HL-60/S4 treated with retinoic acid at 250 ng/mL for 4 days and 3 days (cell line): Measurements from ENCODE around the gene DPY19L1.
"Not testable (repeated sequence)": the region's sequence is repeated elsewhere in the genome, so short reads cannot be mapped to it uniquely, and the experiment has no call there.

ENCODE experiments used
- in situ Hi-C: fragments of 300-500 bp; cut with MboI; formaldehyde crosslinking; loops from 2 replicates; pipeline ENCODE4 v1.7.0; 2022; ENCODE audit warnings: low sequenced_read_pairs

The DPY19L1 gene

GRCh38 chr7:34928052-34928451 lies 109.2 kb downstream of the DPY19L1 start:
- in situ Hi-C loops, result no loop called here

- in situ Hi-C loops, result not testable (repeated sequence)
These were observed 116.8 kb downstream of the DPY19L1 start for GRCh38 chr7:34920470-34920869.

- in situ Hi-C loops, result not testable (repeated sequence)
These were observed 118.2 kb downstream of the DPY19L1 start for GRCh38 chr7:34919038-34919437.

- in situ Hi-C loops, result not testable (repeated sequence)
These were observed 119.0 kb downstream of the DPY19L1 start for GRCh38 chr7:34918198-34918861.

GRCh38 chr7:34917515-34917914 lies 119.8 kb downstream of the DPY19L1 start:
- in situ Hi-C loops, result not testable (repeated sequence)

- in situ Hi-C loops, result no loop called here
These were observed 121.0 kb downstream of the DPY19L1 start for GRCh38 chr7:34916267-34916666.

GRCh38 chr7:34912236-34912635 lies 125.0 kb downstream of the DPY19L1 start:
- in situ Hi-C loops, result no loop called here

- in situ Hi-C loops, result not testable (repeated sequence)
These were observed 130.9 kb downstream of the DPY19L1 start for GRCh38 chr7:34906266-34906850.

- in situ Hi-C loops, result no loop called here
These were observed 132.3 kb downstream of the DPY19L1 start for GRCh38 chr7:34904987-34905386.

GRCh38 chr7:34903921-34904320 lies 133.4 kb downstream of the DPY19L1 start:
- in situ Hi-C loops, result not testable (repeated sequence)

- in situ Hi-C loops, result no loop called here
These were observed 135.1 kb downstream of the DPY19L1 start for GRCh38 chr7:34902182-34902581.

GRCh38 chr7:34900891-34901513 lies 136.3 kb downstream of the DPY19L1 start:
- in situ Hi-C loops, result no loop called here

- in situ Hi-C loops, result no loop called here
These were observed 142.1 kb downstream of the DPY19L1 start for GRCh38 chr7:34895202-34895601.

- in situ Hi-C loops, result no loop called here
These were observed 147.3 kb downstream of the DPY19L1 start for GRCh38 chr7:34889951-34890350.

- in situ Hi-C loops, result no loop called here
These were observed 150.4 kb downstream of the DPY19L1 start for GRCh38 chr7:34886856-34887255.

GRCh38 chr7:34883855-34884254 lies 153.4 kb downstream of the DPY19L1 start:
- in situ Hi-C loops, result not testable (repeated sequence)

- in situ Hi-C loops, result no loop called here
These were observed 157.4 kb downstream of the DPY19L1 start for GRCh38 chr7:34879871-34880270.

- in situ Hi-C loops, result not testable (repeated sequence)
These were observed 158.1 kb downstream of the DPY19L1 start for GRCh38 chr7:34878944-34879735.
